NCI-H1092 (cell line): Measurements from ENCODE around the gene TAS1R1.

Source experiments
- DNase-seq: peaks from one replicate; lab custom pipeline; 2025; lab: John Stamatoyannopoulos, UW

TAS1R1 gene

GRCh38 chr1:6554907-6555778 lies at the start of gene TAS1R1:
TSS of gene TAS1R1 (plus strand) at chr1:6555307. CDS start at chr1:6555374, 67 bp downstream.
- no peak for DNase-seq

- no peak for DNase-seq
Observed at GRCh38 chr1:6505367-6506209, 49.5 kb upstream of the TAS1R1 start.

GRCh38 chr1:6506210-6507036 lies 48.7 kb upstream of the TAS1R1 start:
- DNase-seq, result no peak

GRCh38 chr1:6507037-6507428 lies 48.1 kb upstream of the TAS1R1 start:
- DNase-seq, result no peak

GRCh38 chr1:6507461-6507911 lies 47.6 kb upstream of the TAS1R1 start:
- peak; percentile 85 for DNase-seq

- peak; percentile 77 for DNase-seq
Observed at GRCh38 chr1:6508154-6508815, 46.8 kb upstream of the TAS1R1 start.

GRCh38 chr1:6508816-6509189 lies 46.3 kb upstream of the TAS1R1 start:
- DNase-seq, result no peak

- DNase-seq, result no peak
Observed at GRCh38 chr1:6509220-6509918, 45.7 kb upstream of the TAS1R1 start.

GRCh38 chr1:6509919-6510291 lies 45.2 kb upstream of the TAS1R1 start:
- no peak for DNase-seq

- no peak for DNase-seq
Observed at GRCh38 chr1:6510493-6510892, 44.6 kb upstream of the TAS1R1 start.

- peak; percentile 80 for DNase-seq
Observed at GRCh38 chr1:6511056-6511455, 44.1 kb upstream of the TAS1R1 start.

- peak; percentile 65 for DNase-seq
Observed at GRCh38 chr1:6511561-6512244, 43.4 kb upstream of the TAS1R1 start.

GRCh38 chr1:6512245-6512907 lies 42.7 kb upstream of the TAS1R1 start:
- no peak for DNase-seq

GRCh38 chr1:6512908-6513280 lies 42.2 kb upstream of the TAS1R1 start:
- no peak for DNase-seq

GRCh38 chr1:6513320-6513801 lies 41.7 kb upstream of the TAS1R1 start:
- no peak for DNase-seq

- no peak for DNase-seq
Observed at GRCh38 chr1:6515771-6516170, 39.3 kb upstream of the TAS1R1 start.

- no peak for DNase-seq
Observed at GRCh38 chr1:6517435-6517851, 37.7 kb upstream of the TAS1R1 start.

- peak; percentile 88 for DNase-seq
Observed at GRCh38 chr1:6519491-6519934, 35.6 kb upstream of the TAS1R1 start.

GRCh38 chr1:6519935-6520671 lies 35.0 kb upstream of the TAS1R1 start:
- DNase-seq, result peak; percentile 97
